Loucy (cell line): Measurements from ENCODE around the gene NOTCH3.

Experiments used
- H2AFZ ChIP-seq: fragments of 200-600 bp; sonication (generic); 2 replicates; pipeline ENCODE4 v1.6.0; 2016; ENCODE audit warnings: antibody characterized with exemption, mild to moderate bottlenecking, low read length, moderate library complexity
- H3F3A ChIP-seq: fragments of 200-600 bp; 2 replicates; pipeline ENCODE4 v1.6.0; 2016; ENCODE audit warnings: antibody characterized with exemption, low read depth, mild to moderate bottlenecking
- H3K27me3 ChIP-seq: fragments of 200-600 bp; sonication (generic); 2 replicates; pipeline ENCODE4 v1.6.1; 2014; ENCODE audit warnings: low read length, mild to moderate bottlenecking; ENCODE audit not compliant: insufficient read depth, poor library complexity, severe bottlenecking
- H3K36me3 ChIP-seq: fragments of 200-600 bp; sonication (generic); 2 replicates; pipeline ENCODE4 v1.6.1; 2016; ENCODE audit warnings: low read length; ENCODE audit not compliant: insufficient read depth
- H3K4me1 ChIP-seq: fragments of 200-600 bp; sonication (generic); 2 replicates; pipeline ENCODE4 v1.5.1; 2014; ENCODE audit warnings: low read length, mild to moderate bottlenecking; ENCODE audit not compliant: insufficient read depth, poor library complexity, severe bottlenecking
- H3K4me2 ChIP-seq: fragments of 200-600 bp; sonication (generic); 2 replicates; pipeline ENCODE4 v1.6.0; 2014; ENCODE audit warnings: antibody characterized with exemption, low read length, low read depth, mild to moderate bottlenecking; ENCODE audit not compliant: poor library complexity, severe bottlenecking
- H3K4me3 ChIP-seq: fragments of 200-600 bp; sonication (generic); 2 replicates; pipeline ENCODE4 v1.5.1; 2014; ENCODE audit warnings: low read length, mild to moderate bottlenecking, mixed read lengths; ENCODE audit not compliant: poor library complexity, severe bottlenecking
- H3K79me2 ChIP-seq: fragments of 200-600 bp; sonication (generic); 2 replicates; pipeline ENCODE4 v1.6.1; 2014; ENCODE audit warnings: low read length; ENCODE audit not compliant: insufficient read depth
- H3K9ac ChIP-seq: fragments of 200-600 bp; sonication (generic); 2 replicates; pipeline ENCODE4 v1.6.0; 2014; ENCODE audit warnings: mild to moderate bottlenecking, low read depth, low read length, moderate library complexity; ENCODE audit not compliant: poor library complexity, severe bottlenecking
- H3K9me2 ChIP-seq: fragments of 200-600 bp; sonication (generic); replicated peaks from 2 replicates; pipeline ENCODE4 v1.6.1; 2016; ENCODE audit warnings: low read depth, low read length, mixed read lengths
- H3K9me3 ChIP-seq: fragments of 200-600 bp; sonication (generic); 2 replicates; pipeline ENCODE4 v1.6.1; 2014; ENCODE audit warnings: mild to moderate bottlenecking, antibody characterized with exemption, low read length, low read depth; ENCODE audit not compliant: insufficient read depth
- H4K20me1 ChIP-seq: fragments of 200-600 bp; sonication (generic); 2 replicates; pipeline ENCODE4 v1.6.0; 2014; ENCODE audit warnings: antibody characterized with exemption, low read length, mild to moderate bottlenecking; ENCODE audit not compliant: insufficient read depth, poor library complexity, severe bottlenecking
- EZH2phosphoT487 ChIP-seq: fragments of 200-600 bp; IDR thresholded peaks from 2 replicates; pipeline ENCODE4 v1.6.1; 2018; ENCODE audit warnings: antibody characterized with exemption, mild to moderate bottlenecking, moderate library complexity, borderline replicate concordance
- TF ChIP-seq, protein P1 (sequence below): fragments of 200-600 bp; sonication (generic); conservative IDR thresholded peaks from 2 replicates; pipeline ENCODE4 v1.5.1; 2014; ENCODE audit warnings: mild to moderate bottlenecking, antibody characterized with exemption, low read length

The NOTCH3 gene

DNA sequence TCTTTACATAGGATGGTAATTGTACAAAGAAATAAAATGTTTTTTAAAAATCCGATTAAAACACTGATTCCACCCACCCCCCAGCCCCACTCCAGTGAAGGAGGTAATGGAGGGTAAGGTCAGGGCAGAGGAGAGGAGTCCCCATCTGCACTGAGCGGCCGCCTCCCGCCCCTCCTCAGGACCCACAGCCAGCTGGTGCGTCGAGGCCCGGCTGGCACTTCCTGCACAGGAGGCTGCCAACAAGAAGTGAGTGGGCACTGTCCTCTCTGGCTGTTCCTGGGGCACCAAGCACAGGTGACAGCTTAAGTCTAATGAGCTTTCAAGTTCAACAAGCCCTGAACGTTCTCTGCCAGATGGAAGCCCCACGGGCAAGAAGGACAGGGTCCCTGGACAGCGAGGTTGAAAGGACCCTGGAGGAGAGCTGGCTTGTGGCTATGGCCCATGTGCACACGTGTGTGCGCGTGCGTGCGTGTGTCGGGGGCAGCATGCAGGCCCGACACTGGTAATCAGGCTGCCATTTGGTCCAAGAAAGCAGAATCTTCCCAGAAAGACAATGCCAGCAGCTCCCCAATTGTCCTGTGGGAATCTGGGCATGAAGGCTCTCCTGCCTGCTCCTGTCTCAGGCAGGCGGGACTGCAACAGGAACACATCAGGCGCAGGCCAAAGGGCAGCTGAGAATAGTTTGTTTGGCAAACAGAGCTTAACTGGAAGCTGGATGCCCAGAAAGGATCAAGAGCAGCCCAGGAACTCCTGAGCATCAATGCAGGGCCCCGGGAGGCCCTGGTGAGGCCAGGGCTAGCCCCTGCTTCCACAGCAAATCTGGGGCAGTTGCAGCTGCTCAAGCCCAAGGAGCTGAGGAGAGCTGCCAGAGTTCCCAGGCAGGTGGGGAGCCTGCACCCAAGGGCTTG lies 46.6 kb upstream of the NOTCH3 start:
- no peaks in the 10 kb centered on the region for H3K9me3 ChIP-seq
- peaks cover 18% of the 10 kb centered on the region for H4K20me1 ChIP-seq
- H3F3A ChIP-seq = no peaks in the 10 kb centered on the region
- H3K9me2 ChIP-seq = no peaks in the 10 kb centered on the region
- no peak overlapping the region for H2AFZ ChIP-seq
- H3K4me1 ChIP-seq = no peaks in the 10 kb centered on the region
- H3K27me3 ChIP-seq = no peaks in the 10 kb centered on the region
- TF ChIP-seq EZH2phosphoT487 = no peak
- TF ChIP-seq, protein P1, sequence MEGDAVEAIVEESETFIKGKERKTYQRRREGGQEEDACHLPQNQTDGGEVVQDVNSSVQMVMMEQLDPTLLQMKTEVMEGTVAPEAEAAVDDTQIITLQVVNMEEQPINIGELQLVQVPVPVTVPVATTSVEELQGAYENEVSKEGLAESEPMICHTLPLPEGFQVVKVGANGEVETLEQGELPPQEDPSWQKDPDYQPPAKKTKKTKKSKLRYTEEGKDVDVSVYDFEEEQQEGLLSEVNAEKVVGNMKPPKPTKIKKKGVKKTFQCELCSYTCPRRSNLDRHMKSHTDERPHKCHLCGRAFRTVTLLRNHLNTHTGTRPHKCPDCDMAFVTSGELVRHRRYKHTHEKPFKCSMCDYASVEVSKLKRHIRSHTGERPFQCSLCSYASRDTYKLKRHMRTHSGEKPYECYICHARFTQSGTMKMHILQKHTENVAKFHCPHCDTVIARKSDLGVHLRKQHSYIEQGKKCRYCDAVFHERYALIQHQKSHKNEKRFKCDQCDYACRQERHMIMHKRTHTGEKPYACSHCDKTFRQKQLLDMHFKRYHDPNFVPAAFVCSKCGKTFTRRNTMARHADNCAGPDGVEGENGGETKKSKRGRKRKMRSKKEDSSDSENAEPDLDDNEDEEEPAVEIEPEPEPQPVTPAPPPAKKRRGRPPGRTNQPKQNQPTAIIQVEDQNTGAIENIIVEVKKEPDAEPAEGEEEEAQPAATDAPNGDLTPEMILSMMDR = no peak
- H3K4me3 ChIP-seq = no peak overlapping the region
- H3K9ac ChIP-seq = no peak overlapping the region
- peaks cover 4% of the 10 kb centered on the region; the same call in 1 of the 2 replicates for H3K79me2 ChIP-seq
- no peak overlapping the region for H3K4me2 ChIP-seq
- peaks cover 91% of the 10 kb centered on the region; the same call in 1 of the 2 replicates for H3K36me3 ChIP-seq

DNA sequence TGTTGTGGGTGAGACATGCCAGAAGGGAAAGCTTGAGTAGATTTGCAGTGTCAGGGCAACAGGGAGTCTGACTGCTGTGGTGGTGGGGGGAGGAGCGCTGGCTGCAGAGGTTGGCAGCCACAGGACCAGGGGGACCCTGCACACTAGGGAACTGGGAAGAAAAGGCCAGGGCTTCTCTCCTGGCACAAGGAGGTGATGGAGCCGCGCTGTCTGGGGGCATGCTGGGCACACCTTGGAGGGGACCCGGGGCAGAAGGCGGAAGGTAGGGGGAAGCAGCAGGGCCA lies 45.3 kb upstream of the NOTCH3 start:
- Histone ChIP-seq H2AFZ (no peak overlapping the region), H3K9ac (no peak overlapping the region), H4K20me1 (peaks cover 12% of the 10 kb centered on the region), H3K9me2 (no peaks in the 10 kb centered on the region), H3K79me2 (peaks cover 4% of the 10 kb centered on the region; the same call in 1 of the 2 replicates), H3K4me3 (no peak overlapping the region), H3K4me1 (no peaks in the 10 kb centered on the region), H3K27me3 (no peaks in the 10 kb centered on the region), H3K36me3 (peaks cover 91% of the 10 kb centered on the region; the same call in 1 of the 2 replicates), H3F3A (no peaks in the 10 kb centered on the region), H3K4me2 (no peak overlapping the region), H3K9me3 (no peaks in the 10 kb centered on the region)
- no peak for TF ChIP-seq EZH2phosphoT487
- TF ChIP-seq, protein P1 = no peak

DNA sequence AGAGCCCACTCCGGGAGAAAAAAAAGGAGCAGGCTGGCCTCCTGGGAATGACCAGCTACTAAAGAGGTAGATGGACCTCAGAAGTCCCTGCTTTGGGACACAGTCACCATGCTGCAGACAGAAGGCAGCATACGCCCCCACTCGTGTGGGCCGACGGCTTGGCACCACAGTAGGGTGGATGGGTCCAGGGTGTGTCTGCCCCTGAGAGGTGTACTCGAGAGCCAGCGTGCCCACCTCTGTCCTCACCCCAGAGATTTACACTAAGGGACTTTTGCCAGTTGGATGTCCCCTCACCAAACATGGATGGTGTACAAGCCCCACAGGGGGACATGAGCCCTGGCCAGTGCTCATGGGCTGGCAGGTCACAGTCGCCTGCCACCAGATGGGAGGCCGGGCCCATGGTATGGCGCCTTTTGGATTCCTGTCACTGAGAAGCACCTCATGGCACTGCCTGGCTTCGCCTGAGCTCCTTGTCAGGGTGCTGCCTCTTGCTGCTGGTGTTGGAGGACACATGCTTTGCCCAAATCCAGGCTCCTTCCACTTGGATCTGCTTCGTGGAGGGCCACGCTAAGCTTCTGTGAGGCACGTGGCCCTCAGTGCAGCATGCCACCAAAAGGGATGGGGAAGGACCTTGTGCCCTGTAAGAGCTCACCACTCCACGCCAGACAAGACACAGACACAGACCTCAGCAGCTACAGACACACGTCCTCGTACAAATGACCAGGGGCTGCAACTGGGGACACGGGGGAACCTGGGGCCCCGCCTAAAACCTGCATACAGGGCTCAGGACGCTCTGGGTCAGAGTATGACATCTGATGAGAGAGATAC lies 44.8 kb upstream of the NOTCH3 start:
- H3K9me3 ChIP-seq = no peaks in the 10 kb centered on the region
- H3K9me2 ChIP-seq = no peaks in the 10 kb centered on the region
- H3K79me2 ChIP-seq = peaks cover 2% of the 10 kb centered on the region; the same call in 1 of the 2 replicates
- no peak overlapping the region for H3K9ac ChIP-seq
- no peaks in the 10 kb centered on the region for H3K4me1 ChIP-seq
- peaks cover 12% of the 10 kb centered on the region for H4K20me1 ChIP-seq
- no peak overlapping the region for H2AFZ ChIP-seq
- H3K4me3 ChIP-seq = no peak overlapping the region
- H3K4me2 ChIP-seq = no peak overlapping the region
- TF ChIP-seq, protein P1 = no peak
- no peak for TF ChIP-seq EZH2phosphoT487
- H3K36me3 ChIP-seq = peaks cover 91% of the 10 kb centered on the region; the same call in 1 of the 2 replicates
- H3F3A ChIP-seq = no peaks in the 10 kb centered on the region
- H3K27me3 ChIP-seq = no peaks in the 10 kb centered on the region
